Stimulated activated CD8-positive, alpha-beta memory T cell treated with anti-CD3 and anti-CD28 coated beads, Interleukin-7, amount 100 ng/mL, for 48 hours (primary cell): ENCODE data around the gene DTYMK.

Experiments
- DNase-seq, 2 donors: peaks; one replicate each; pipeline ENCODE4 v3.0.0-alpha.2; 2020; ENCODE audit warnings: low read depth in 1 of 2; ENCODE audit errors: extremely low read depth in 1 of 2

DTYMK gene, protein sequence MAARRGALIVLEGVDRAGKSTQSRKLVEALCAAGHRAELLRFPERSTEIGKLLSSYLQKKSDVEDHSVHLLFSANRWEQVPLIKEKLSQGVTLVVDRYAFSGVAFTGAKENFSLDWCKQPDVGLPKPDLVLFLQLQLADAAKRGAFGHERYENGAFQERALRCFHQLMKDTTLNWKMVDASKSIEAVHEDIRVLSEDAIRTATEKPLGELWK

DNA sequence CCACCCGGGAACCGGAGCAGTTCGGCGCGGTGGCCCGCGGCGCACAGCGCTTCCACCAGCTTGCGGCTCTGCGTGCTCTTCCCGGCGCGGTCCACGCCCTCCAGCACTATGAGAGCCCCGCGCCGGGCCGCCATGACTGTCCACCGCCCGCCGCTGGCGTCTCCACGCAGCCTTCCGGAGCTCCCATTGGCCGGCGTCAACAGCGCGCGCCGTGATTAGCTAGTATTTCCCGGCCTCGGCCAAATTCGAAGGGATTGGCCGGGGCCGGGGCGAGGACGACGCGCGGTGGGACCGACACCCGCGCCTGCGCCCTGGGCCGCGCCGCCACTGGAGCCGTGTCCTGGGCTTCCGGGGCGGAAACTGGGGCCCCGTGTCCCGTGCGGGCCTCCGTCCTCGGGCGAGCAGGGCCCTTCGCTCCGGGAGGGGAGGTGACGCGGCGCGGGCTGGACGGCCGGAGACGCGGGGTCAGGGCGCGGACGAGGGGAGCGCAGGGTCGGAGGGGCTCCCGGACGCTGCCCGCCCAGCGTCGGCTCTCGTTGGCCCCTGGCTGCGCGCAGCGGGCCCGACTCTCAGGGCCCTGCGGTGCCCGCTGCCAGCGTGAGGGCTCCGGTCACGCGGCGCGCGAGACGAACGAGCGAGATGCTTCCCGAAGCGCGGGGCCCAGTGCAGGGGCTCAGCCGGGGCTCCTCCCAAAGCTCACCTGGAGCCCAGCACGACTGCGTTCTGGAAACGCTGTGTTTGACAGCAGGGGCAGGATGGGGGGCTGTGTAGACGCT, at the start of gene DTYMK:
Gene DTYMK, minus strand, starts transcription at position 166 of the 776 bp plus-strand sequence. Its CDS starts 32 bp downstream, at position 134.
- peak; percentile 91 to 95 for DNase-seq

DNA sequence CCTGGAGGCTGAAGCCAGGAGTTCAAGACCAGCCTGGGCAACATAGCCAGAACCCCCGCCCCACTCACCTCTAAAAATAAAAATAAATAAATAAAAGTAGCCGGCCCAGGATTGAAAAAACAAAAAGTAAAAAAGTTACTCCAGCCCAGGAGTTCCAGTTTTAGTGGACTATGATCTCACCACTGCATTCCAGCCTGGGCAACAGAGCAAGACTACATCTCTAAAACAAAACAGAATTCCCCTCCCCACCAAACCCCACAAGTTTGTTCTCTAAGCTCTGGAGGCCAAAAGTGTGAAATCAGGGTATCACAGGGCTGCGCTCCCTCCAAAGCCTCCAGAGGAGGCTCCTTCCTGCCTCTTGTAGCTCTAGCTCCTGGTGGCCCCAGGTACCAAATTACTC, 49.5 kb upstream of the DTYMK start:
- no peak for DNase-seq

DNA sequence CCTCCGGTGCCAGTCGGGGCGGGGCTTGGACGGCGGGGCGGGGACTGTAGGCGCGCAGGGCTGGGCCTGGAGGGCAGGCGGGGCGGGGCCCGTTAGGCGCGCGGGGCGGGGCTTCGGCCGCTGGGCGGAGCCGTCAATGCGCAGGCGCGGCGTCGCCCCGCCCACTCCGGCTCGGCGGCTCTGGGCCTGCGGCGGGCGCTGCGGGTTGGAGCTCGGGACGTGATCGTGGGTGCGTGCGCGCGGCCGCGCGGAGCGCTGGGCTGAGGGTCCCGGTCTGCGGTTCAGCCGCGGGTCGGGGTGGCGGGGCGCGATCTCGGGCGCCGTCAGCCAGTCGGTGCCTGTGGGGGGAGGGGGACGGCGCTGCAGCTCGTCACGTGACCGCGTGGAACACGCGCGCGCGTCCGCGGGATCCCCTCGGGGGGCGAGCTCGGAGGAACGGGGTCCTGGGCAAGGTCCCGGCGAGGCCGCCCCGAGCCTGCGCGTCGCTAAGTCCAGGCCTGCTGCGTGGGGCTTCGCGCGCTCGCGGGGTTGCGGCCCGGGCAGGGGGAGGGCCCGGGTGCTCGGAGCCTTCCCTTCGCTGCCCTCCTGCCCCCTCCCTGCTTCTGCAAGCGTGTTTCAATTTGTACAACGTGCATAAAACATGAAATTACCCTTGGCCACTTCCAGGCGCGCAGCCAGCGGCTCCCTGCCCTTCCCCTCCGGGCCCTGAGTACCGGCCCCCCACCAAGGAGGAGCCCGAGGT, 48.0 kb upstream of the DTYMK start, which contains the start of gene D2HGDH:
Gene D2HGDH, plus strand, starts transcription at position 164 of the 742 bp plus-strand sequence. CDS start 595 bp downstream, outside the sequence.
- peak; percentile 86 to 88 for DNase-seq

DNA sequence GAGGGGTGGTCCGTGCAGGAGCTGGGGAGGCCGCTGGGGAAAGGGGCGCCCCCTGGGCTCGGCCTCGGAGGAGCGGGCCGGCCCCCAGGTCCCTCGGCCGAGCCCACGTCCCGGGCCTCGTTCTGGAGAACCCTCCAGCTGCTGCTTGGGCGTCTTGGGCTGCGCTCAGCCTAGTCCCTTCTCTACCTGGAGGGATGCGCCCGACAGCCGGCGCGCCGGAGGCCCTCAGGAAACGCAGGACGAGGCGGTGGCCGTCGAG, 47.5 kb upstream of the DTYMK start:
- no peak for DNase-seq

DNA sequence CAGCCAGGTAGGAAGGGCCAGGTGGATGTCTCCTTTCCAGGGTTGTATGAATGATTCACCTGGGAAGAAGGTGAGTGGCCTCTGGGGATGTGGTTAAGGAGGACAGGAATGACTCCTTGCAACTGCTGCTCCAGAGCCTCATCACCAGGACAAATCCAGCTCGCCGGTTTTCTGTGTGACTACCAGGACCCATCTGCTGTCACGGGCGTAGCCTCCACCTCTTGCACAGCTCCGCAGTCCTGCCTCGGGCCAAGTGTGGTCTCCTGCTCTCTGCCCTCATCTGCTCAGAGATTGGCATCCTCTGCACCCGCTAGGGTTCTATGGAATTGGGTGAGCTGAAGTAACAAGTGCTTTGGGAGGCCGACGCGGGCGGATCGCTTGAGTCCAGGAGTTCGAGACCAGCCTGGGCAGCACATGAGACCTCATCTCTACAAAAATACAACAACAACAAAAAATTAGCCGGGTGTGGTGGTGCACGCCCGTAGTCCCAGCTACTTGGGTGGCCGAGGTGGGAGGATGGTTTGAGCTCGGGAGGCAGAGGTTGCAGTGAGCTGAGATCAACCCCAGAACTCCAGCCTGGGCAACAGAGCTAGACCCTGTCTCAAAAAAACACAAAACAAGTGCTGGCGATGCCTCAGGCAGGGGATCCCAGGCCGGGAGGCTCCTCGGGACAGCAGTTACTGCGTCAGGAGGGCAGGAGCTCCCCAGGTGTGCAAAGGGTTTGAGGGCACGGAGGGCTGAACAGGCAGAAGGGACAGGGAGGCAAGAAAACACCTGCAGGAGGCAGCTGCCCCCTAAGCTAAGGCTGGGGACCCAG, 47.0 kb upstream of the DTYMK start:
- DNase-seq = no peak

DNA sequence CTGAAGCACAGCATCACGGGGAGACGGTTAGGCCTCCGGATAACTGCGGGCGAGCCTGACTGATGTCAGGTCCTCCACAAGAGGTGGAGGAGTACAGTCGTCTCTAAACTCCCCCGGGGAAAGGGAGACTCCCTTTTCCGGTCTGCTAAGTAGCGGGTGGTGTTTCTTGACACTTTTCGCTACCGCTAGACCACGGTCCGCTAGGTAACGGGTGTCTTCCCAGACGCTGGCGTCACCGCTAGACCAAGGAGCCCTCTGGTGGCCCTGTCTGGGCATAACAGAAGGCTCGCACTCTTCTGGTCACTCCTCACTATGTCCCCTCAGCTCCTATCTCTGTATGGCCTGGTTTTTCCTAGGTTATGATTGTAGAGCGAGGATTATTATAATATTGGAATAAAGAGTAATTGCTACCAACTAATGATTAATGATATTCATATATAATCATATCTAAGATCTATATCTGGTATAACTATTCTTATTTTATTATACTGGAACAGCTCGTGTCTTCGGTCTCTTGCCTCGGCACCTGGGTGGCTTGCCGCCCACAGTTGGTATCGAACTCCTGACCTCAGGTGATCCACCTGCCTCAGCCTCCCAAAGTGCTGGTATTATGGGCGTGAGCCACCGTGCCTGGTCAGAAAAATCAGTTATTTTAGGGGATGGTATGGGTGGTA, 46.0 kb upstream of the DTYMK start:
- peak in 1 of 2 donors; percentile 59 for DNase-seq

DNA sequence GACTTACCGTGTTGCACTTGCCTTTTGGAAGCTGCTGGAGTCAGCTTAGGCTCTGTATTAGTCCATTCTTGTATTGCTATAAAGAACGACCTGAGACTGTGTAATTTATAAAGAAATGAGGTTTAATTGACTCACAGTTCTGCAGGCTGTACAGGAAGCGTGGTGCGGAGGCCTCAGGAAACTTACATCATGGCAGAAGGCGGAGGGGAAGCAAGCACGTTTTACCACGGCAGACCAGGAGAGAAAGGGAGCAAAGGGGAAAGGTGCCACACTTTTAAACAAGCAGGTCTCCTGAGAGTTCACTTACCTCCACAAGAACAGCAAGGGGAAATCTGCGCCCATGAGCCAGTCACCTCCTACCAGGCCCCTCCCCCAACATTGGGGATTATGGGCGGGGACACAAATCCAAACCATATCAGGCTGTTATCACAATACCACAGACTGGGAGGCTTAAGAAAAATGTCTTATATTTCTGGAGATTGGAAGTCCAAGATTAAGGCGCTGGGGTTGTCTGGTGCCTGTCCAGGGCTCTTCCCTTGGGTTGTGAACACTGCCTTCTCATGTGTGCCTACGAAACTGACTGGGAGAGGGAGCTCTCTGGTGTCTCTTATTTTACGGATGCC, 44.2 kb upstream of the DTYMK start:
- no peak for DNase-seq

DNA sequence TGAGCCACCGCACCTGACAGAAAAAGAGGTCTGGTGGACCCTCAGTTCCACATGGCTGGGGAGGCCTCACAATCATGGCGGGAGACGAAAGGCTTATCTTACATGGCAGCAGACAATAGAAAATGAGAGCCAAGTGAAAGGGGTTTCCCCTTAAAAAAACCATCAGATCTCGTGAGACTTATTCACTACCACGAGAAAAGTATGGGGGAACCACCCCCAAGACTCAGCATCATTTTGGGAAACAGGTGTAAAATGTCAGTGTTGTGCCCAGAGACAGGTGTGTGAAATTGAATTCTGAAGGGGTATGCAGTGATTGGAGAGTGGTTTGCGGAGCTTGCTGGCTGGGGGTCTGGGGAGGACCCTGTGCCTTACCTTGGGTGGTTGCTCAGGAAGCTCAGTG, 43.3 kb upstream of the DTYMK start:
- DNase-seq = no peak

DNA sequence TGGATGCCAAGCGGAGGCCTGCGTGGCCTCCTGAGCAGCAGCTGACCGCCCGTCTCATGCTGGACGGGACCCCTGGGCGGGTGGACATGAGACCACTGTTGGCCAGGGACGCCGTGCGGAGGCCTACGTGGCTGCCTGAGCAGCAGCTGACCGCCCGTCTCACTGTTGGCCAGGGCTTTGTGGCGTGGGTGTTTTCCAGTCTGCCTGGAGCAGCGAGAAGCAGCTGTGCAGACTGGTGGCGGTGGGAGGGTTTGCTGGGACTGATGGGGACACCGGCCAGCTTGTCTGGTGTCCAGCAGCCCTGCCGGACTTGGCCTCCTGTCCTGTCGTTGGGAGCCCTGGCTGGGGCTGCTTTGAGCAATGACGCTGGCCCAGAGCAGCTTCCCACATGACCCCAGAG, 42.0 kb upstream of the DTYMK start:
- DNase-seq = no peak

DNA sequence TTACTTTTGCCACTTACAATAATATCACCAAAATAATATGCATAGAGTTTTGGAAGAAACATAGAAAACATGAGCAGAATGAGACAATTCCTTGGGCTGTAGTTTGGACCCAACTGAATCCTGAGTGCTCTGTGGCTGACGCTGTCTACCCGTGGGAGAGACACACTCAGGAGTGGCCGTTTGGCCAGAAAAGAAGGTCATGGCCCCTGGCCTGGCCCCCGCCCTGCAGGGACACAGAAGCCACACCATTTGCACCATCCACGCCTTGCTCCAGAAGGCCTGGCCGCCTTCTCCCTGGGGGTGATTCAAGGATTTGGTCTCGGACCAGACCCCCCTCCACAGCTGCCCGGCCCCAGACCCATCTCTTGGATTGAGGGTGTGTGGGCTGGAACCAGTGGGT, 41.4 kb upstream of the DTYMK start:
- DNase-seq = no peak

DNA sequence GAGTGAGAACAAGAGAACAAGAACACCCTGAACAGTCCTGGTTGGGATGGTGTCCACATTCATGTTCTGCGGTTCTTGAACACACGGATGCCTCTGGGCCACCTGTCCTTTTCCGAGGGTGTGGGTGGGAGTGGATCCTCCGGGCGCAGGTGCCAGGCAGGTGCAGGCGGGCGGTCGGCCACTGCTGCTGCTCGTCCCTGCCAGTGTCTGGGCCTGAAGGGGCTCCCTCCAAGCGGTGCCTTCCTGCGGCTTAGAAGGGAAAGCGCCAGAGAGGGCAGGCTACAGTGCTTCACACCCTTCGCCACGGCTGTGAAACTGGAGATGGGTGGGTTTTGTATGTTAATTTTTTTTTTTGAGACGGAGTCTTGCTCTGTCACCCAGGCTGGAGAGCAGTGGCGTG, 39.8 kb upstream of the DTYMK start:
- no peak for DNase-seq

DNA sequence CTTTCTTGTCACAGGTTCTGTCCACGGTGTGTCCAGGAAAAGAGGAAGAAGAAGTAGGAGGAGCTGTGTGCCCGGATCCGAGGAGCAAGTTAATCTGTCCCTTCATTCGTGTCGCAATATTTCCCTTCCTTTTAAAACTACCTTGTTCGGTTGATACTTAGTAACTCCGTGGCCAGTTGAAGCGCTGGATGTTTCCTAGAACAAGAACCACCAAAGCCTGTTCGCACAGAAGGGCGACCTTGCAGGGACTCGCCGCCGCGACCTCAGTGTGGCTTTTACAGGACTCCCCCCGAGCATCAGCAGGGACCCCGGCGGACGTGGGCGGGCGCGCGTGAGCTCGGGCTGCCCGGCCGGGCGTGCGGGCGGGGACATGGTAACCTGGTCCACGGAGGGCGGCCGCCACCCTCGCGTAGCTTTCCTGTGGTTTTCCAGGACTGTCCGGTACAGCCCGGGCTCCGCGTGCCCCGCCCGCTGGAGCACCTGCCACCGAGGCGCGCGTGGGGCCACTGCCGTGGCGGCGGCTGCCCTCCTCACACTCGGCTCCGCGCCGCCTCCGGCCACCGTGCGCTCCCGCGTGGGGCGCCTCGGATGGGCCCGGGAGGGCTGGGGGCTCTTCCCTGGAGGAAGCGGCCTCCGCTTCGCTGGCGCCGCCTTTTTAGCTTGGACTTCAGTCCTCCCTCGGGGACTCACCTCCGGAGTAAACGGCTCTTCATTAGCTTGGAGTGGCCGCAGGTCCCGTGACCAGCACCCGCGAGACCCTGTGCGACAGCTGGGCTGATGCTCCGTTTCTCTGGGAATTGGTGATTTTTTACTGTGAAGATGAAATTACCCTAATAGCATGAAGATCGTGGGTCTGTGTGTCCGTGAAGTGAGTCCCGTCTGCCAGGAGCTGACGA, 38.6 kb upstream of the DTYMK start:
- no peak for DNase-seq

DNA sequence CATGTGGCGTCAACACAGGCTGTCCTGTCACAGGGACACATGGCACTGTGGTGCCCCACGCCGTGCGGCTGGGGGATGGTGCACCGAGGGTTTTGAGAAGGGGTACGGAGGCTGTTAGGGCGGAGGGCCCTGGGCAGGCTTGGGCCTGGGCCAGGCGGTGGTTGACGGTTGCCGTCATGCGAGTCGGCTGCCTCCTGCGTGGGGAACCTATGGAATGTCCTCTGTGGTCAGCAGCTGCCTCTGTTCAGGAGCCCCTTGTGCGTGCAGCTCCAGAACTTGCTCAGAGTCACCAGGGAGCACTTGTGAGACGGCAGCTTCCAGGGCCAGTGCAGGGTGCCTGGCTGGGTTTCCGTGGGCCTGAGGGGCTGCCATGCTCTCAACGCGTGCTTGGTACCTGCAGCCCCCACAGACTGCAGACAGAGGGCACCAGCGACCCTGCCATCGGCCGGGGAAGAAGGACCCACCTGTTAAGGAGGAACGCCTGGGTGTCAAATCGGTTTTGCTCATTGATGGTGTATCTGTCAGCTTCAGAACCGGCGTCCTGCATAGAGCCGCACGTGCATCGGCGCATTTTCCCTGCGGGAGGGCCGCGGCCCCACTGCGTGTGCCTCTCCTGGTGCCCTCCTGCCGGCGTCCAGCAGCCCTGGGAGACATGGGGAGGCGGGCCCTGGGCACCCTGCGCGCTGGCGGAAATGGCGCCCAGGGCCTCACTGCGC, 37.8 kb upstream of the DTYMK start:
- DNase-seq = no peak

DNA sequence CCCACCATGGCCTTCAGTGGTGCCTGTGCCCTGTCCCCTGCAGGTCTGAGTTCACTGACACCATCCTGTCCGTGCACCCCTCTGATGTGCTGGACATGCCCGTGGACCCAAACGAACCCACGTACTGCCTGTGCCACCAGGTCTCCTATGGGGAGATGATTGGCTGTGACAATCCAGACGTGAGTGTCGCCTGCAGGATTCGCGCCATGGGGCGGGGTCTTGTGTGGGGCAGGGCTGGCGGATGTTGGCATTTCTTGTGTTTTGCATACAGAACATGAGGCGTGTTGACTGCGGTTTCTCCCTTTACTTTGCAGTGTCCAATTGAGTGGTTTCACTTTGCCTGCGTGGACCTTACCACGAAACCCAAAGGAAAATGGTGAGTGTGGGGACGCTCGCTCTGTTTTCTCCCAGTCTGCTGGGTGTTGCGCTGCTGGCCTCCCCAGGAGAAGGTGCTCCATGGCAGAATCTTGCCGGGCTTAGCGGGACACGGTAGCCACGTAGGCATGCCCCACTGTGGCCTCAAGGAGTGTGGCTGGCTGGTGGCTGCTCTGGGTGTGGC, 36.4 kb upstream of the DTYMK start:
- no peak for DNase-seq

DNA sequence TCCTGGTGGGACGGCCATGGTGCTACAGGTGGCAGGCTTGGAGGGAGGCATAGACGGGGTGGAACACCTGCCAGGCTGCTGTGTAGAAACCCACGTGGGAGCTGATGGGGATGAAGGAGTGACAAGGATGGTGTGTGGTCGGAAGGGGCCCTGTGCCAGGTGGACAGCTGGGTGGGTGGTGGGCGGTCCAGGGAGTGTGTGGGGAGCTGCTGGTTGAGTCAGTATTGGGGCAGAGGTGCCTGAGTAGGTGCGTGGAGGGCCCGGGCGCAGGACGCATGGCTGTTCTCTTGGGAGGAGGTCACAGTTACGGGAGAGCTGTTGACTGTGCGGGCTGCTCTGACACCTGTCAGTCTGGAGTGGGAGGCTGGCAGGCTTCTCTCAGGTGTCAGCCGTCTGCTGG, 35.2 kb upstream of the DTYMK start:
- DNase-seq = no peak

DNA sequence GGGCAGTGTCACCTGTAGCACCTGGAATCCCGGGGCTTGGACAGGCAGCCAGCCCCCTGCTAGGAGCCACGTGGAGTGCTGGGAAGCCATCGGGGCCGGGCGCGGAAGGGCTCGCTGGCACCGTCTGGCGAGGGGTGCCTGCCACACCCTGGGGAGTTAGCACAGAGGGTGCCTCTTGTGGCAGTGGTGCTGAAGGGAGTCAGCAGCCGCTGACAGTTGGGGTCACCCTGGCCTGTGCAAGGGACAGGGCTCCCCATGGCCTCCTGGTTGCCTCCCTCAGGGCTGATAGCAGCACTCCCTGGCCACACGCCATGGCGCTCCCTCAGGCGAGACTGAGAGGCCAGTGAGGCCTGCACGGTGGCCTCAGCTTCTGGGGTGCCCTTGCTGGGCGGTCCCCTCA, 33.9 kb upstream of the DTYMK start:
- no peak for DNase-seq

DNA sequence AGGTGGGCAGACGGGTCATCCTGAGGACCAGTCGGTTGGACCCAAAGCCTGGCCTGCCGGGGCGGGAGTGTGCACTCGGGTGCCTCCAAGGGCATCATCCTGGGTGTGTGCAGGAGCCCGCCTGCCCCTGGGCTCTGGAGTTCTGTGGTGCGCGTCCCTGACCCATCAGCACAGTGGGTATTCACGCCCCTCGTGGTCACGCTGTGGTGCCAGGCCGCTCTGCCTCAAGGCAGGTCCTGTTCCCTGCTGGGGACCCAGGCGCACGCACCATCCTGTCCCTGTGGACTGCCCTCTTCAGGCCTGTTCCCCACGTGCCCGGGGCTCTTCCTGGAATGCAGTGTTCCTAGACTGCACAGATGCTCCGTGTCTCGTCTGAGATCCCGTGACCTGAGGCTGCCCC, 33.5 kb upstream of the DTYMK start:
- DNase-seq = no peak

DNA sequence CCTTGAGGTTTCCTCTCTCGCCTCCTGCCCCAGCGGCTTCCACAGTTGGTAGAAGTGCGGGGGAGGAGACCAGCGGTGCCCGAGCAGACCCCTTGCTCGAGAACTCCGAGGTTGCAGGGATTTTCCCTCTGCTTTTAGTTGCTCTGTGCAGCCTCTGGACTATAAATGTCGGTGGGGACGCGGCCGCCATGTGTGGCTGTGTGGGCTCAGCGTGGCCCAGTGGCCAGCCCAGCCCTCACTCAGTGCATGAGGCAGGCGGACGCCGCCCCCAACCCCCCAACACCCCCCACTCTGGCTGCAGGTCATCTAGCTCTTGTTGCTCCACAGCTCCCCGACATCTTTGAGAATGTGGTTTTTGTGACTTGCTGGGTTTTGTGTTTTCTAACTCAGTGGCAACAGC, 32.5 kb upstream of the DTYMK start:
- no peak for DNase-seq
